Neural cell (in vitro differentiated cells): ENCODE measurements around the gene PCNX1. TPM values are rescaled to one million over a fixed set of nuclear protein-coding genes. Genes with fewer than 3 reads are reported as not detected.

Experiments
- H2AFZ ChIP-seq: fragments of 200-600, 300-800 bp; sonication (generic), shearing (Covaris generic); 2 replicates; pipeline ENCODE4 v1.6.0; 2014; ENCODE audit warnings: low read depth, mild to moderate bottlenecking, antibody characterized with exemption, low read length, moderate library complexity
- H3F3A ChIP-seq: fragments of 200-600 bp; shearing (Covaris generic); 2 replicates; pipeline ENCODE4 v1.6.1; 2016; ENCODE audit warnings: mild to moderate bottlenecking, moderate library complexity, mixed read lengths, antibody characterized with exemption, low read length; ENCODE audit not compliant: insufficient read depth, poor library complexity, severe bottlenecking
- H3K27ac ChIP-seq: fragments of 200-600, 300-800 bp; sonication (generic), shearing (Covaris generic); 2 replicates; pipeline ENCODE4 v1.5.1; 2014; ENCODE audit warnings: mild to moderate bottlenecking, low read length, moderate library complexity
- H3K27me3 ChIP-seq: fragments of 300-800, 200-600 bp; sonication (generic), shearing (Covaris generic); 2 replicates; pipeline ENCODE4 v1.6.0; 2014; ENCODE audit warnings: mild to moderate bottlenecking, low read depth, low read length, moderate library complexity; ENCODE audit not compliant: insufficient read depth
- H3K36me3 ChIP-seq: fragments of 300-800, 200-600 bp; sonication (generic), shearing (Covaris generic); 2 replicates; pipeline ENCODE4 v1.5.1; 2014; ENCODE audit warnings: mild to moderate bottlenecking, antibody characterized with exemption, low read length, moderate library complexity; ENCODE audit not compliant: insufficient read depth
- H3K4me2 ChIP-seq: fragments of 300-800, 200-600 bp; sonication (generic), shearing (Covaris generic); 2 replicates; pipeline ENCODE4 v1.6.0; 2014; ENCODE audit warnings: mild to moderate bottlenecking, low read length
- H3K4me3 ChIP-seq: fragments of 300-800, 200-600 bp; sonication (generic), shearing (Covaris generic); 2 replicates; pipeline ENCODE4 v1.5.1; 2014; ENCODE audit warnings: mild to moderate bottlenecking, low read length, moderate library complexity
- H3K79me2 ChIP-seq: fragments of 200-600 bp; shearing (Covaris generic); replicated peaks from 2 replicates; pipeline ENCODE4 v1.6.0; 2014; ENCODE audit warnings: mild to moderate bottlenecking, low read length, moderate library complexity; ENCODE audit not compliant: insufficient read depth
- H3K9ac ChIP-seq: fragments of 300-800, 200-600 bp; sonication (generic), shearing (Covaris generic); 2 replicates; pipeline ENCODE4 v1.6.1; 2016; ENCODE audit warnings: mild to moderate bottlenecking, low read length, mixed read lengths
- H3K9me2 ChIP-seq: fragments of 200-600 bp; shearing (Covaris generic); 2 replicates; pipeline ENCODE4 v1.6.1; 2016; ENCODE audit warnings: mild to moderate bottlenecking, low read length, mixed read lengths; ENCODE audit not compliant: insufficient read depth
- H3K9me3 ChIP-seq: fragments of 200-600, 300-800 bp; sonication (generic), shearing (Covaris generic); 2 replicates; pipeline ENCODE4 v1.6.1; 2016; ENCODE audit warnings: mild to moderate bottlenecking, mixed run types, low read length, moderate library complexity, mixed read lengths
- H4K20me1 ChIP-seq: fragments of 200-600 bp; shearing (Covaris generic); 2 replicates; pipeline ENCODE4 v1.6.1; 2016; ENCODE audit warnings: mild to moderate bottlenecking, mixed run types; ENCODE audit not compliant: insufficient read depth
- CTCF ChIP-seq: fragments of 450-650 bp; IDR thresholded peaks from 2 replicates; pipeline ENCODE4 v1.5.1; 2014; ENCODE audit warnings: antibody characterized with exemption, mild to moderate bottlenecking, moderate library complexity; ENCODE audit not compliant: poor library complexity, severe bottlenecking
- EP300 ChIP-seq: fragments of 450-650 bp; conservative IDR thresholded peaks from 2 replicates; pipeline ENCODE4 v1.6.1; 2014; ENCODE audit warnings: antibody characterized with exemption, mild to moderate bottlenecking, moderate library complexity; ENCODE audit not compliant: poor library complexity, severe bottlenecking
- EZH2 ChIP-seq: fragments of 200-600, 300-800 bp; shearing (Covaris generic), sonication (generic); IDR thresholded peaks from 2 replicates; pipeline ENCODE4 v1.6.1; 2014; ENCODE audit warnings: antibody characterized with exemption, low read length, borderline replicate concordance, mild to moderate bottlenecking; ENCODE audit not compliant: insufficient read depth, poor library complexity, severe bottlenecking
- MXI1 ChIP-seq: fragments of 450-650 bp; conservative IDR thresholded peaks from 2 replicates; pipeline ENCODE4 v1.6.1; 2014; ENCODE audit warnings: antibody characterized with exemption, mild to moderate bottlenecking; ENCODE audit not compliant: poor library complexity, severe bottlenecking
- POLR2AphosphoS5 ChIP-seq: IDR thresholded peaks from 2 replicates; pipeline ENCODE4 v1.6.1; 2012
- RAD21 ChIP-seq: fragments of 450-650 bp; conservative IDR thresholded peaks from 2 replicates; pipeline ENCODE4 v1.6.1; 2014; ENCODE audit warnings: antibody characterized with exemption, mild to moderate bottlenecking, moderate library complexity
- REST ChIP-seq: IDR thresholded peaks from 2 replicates; pipeline ENCODE4 v1.6.1; 2012; ENCODE audit warnings: borderline replicate concordance
- SMC3 ChIP-seq: fragments of 450-650 bp; conservative IDR thresholded peaks from 2 replicates; pipeline ENCODE4 v1.6.1; 2014; ENCODE audit warnings: antibody characterized with exemption, mild to moderate bottlenecking, moderate library complexity; ENCODE audit not compliant: poor library complexity
- TAF1 ChIP-seq: IDR thresholded peaks from 2 replicates; pipeline ENCODE4 v1.6.1; 2012; ENCODE audit warnings: low read depth
- polyA plus RNA-seq: library from polyadenylated mRNA; depleted of rRNA; stranded (reverse); fragments of >200 nt; gene quantifications from 2 replicates; pipeline ENCODE4 v1.2.3, GENCODE V29; 2014

PCNX1 gene
- polyA plus RNA-seq, 1 donor from 2014 or later: 23.7 TPM

GRCh38 chr14:71060274-71060673 is 153.0 kb downstream of the PCNX1 start:
- Histone ChIP-seq H4K20me1 (no peaks in the 10 kb centered on the region), H3K9me3 (no peaks in the 10 kb centered on the region), H3K79me2 (no peaks in the 10 kb centered on the region), H2AFZ (no peak overlapping the region), H3K4me3 (no peak overlapping the region), H3K36me3 (no peaks in the 10 kb centered on the region), H3K9me2 (no peaks in the 10 kb centered on the region), H3K9ac (no peak overlapping the region), H3K27me3 (no peaks in the 10 kb centered on the region), H3F3A (no peaks in the 10 kb centered on the region), H3K4me2 (no peak overlapping the region), H3K27ac (no peak overlapping the region)
- TF ChIP-seq MXI1 (no peak), TAF1 (no peak), EP300 (no peak), RAD21 (no peak)

GRCh38 chr14:71060825-71061455 is 153.7 kb downstream of the PCNX1 start:
- Histone ChIP-seq H3K9me3 (no peaks in the 10 kb centered on the region), H3K27me3 (no peaks in the 10 kb centered on the region), H3K4me2 (no peak overlapping the region), H3K9me2 (no peaks in the 10 kb centered on the region), H2AFZ (no peak overlapping the region), H3K36me3 (no peaks in the 10 kb centered on the region), H3F3A (no peaks in the 10 kb centered on the region), H3K79me2 (no peaks in the 10 kb centered on the region), H4K20me1 (no peaks in the 10 kb centered on the region), H3K27ac (no peak overlapping the region), H3K4me3 (no peak overlapping the region), H3K9ac (no peak overlapping the region)
- TF ChIP-seq MXI1 (no peak), REST (no peak), EP300 (no peak), RAD21 (no peak), POLR2AphosphoS5 (no peak), CTCF (no peak)

- H3K27me3 ChIP-seq: no peaks in the 10 kb centered on the region
- TF ChIP-seq CTCF (no peak), EZH2 (no peak), EP300 (no peak), RAD21 (no peak), MXI1 (no peak), REST (no peak), SMC3 (no peak), POLR2AphosphoS5 (no peak), TAF1 (no peak)
- no peaks in the 10 kb centered on the region for H3K36me3 ChIP-seq
Observed at GRCh38 chr14:71061458-71061857, 154.2 kb downstream of the PCNX1 start.

More at GRCh38 chr14:71061458-71061857, 154.2 kb downstream of the PCNX1 start:
- H2AFZ ChIP-seq: no peak overlapping the region
- no peak overlapping the region for H3K4me3 ChIP-seq
- no peaks in the 10 kb centered on the region for H3K79me2 ChIP-seq
- H3K27ac ChIP-seq: no peak overlapping the region
- no peaks in the 10 kb centered on the region for H3K9me3 ChIP-seq
- no peak overlapping the region for H3K9ac ChIP-seq
- H3F3A ChIP-seq: no peaks in the 10 kb centered on the region
- H3K9me2 ChIP-seq: no peaks in the 10 kb centered on the region
- no peak overlapping the region for H3K4me2 ChIP-seq
- H4K20me1 ChIP-seq: no peaks in the 10 kb centered on the region
